Activated CD8-positive, alpha-beta memory T cell treated with anti-CD3 and anti-CD28 coated beads, Interleukin-2, amount 50 U/mL, for 48 hours (primary cell): Measurements from ENCODE around the gene SPEG.

Experiments used
- DNase-seq: peaks from one replicate; pipeline ENCODE4 v3.0.0-alpha.2; 2020

The SPEG gene

GRCh38 chr2:219426068-219426443 is 8.6 kb upstream of the SPEG start:
- DNase-seq = no peak

GRCh38 chr2:219426534-219427136 is 8.0 kb upstream of the SPEG start:
- DNase-seq = no peak

- DNase-seq = no peak
Measured at GRCh38 chr2:219428469-219428868, 6.2 kb upstream of the SPEG start.

- no peak for DNase-seq
Measured at GRCh38 chr2:219429958-219430606, 4.6 kb upstream of the SPEG start.

GRCh38 chr2:219430633-219431615 is 3.7 kb upstream of the SPEG start:
- no peak for DNase-seq

GRCh38 chr2:219433666-219434467 is 776 bp upstream of the SPEG start:
- no peak for DNase-seq

- DNase-seq = no peak
Measured at GRCh38 chr2:219434468-219434717, 250 bp upstream of the SPEG start.

- DNase-seq = no peak
Measured at GRCh38 chr2:219435701-219436100, 1.1 kb downstream of the SPEG start.

- no peak for DNase-seq
Measured at GRCh38 chr2:219436491-219436890, 1.8 kb downstream of the SPEG start.

GRCh38 chr2:219437141-219437540 is 2.5 kb downstream of the SPEG start:
- DNase-seq = no peak

- no peak for DNase-seq
Measured at GRCh38 chr2:219437690-219438206, 3.1 kb downstream of the SPEG start.

- no peak for DNase-seq
Measured at GRCh38 chr2:219438453-219438852, 3.8 kb downstream of the SPEG start.

- DNase-seq = no peak
Measured at GRCh38 chr2:219439506-219439905, 4.9 kb downstream of the SPEG start.

- DNase-seq = no peak
Measured at GRCh38 chr2:219440388-219441256, 6.0 kb downstream of the SPEG start.

- DNase-seq = no peak
Measured at GRCh38 chr2:219441451-219442255, 7.0 kb downstream of the SPEG start.

GRCh38 chr2:219442256-219443015 is 7.8 kb downstream of the SPEG start:
- DNase-seq = no peak

- no peak for DNase-seq
Measured at GRCh38 chr2:219443016-219443696, 8.5 kb downstream of the SPEG start.

GRCh38 chr2:219443697-219444023 is 9.0 kb downstream of the SPEG start:
- no peak for DNase-seq

GRCh38 chr2:219444566-219445091 is 10.0 kb downstream of the SPEG start:
- DNase-seq = no peak

- no peak for DNase-seq
Measured at GRCh38 chr2:219445220-219445640, 10.6 kb downstream of the SPEG start.
